HepG2 (cell line): ENCODE results near the gene CLEC10A. TPM values are rescaled to one million over a fixed set of nuclear protein-coding genes. Genes with fewer than 3 reads are reported as not detected.

Experiments used
- FOXK2 ChIP-seq: fragments of 450-650 bp; IDR thresholded peaks from 2 replicates; pipeline ENCODE4 v1.6.1; 2016
- HDAC1 ChIP-seq: sonication (generic); formaldehyde crosslinking; IDR thresholded peaks from 2 replicates; pipeline ENCODE4 v1.5.1; 2020; ENCODE audit warnings: mild to moderate bottlenecking, missing genetic modification reagents
- ISL2 ChIP-seq: sonication (generic); formaldehyde crosslinking; IDR thresholded peaks from 2 replicates; pipeline ENCODE4 v1.5.0; 2020; ENCODE audit warnings: missing genetic modification reagents
- KMT2B ChIP-seq: IDR thresholded peaks from 2 replicates; pipeline ENCODE4 v1.6.1; 2016; ENCODE audit warnings: missing genetic modification reagents, missing compliant biosample characterization
- MXD4 ChIP-seq: IDR thresholded peaks from 2 replicates; pipeline ENCODE4 v1.6.1; 2016; ENCODE audit warnings: mild to moderate bottlenecking, missing biosample characterization, missing genetic modification reagents
- NONO ChIP-seq, 2 experiments: fragments of 450-650 bp in 1 of 2; sonication (generic) in 1 of 2; formaldehyde crosslinking in 1 of 2; IDR thresholded peaks in 1 of 2; conservative IDR thresholded peaks in 1 of 2; 2 replicates each; pipeline versions ENCODE4 v1.6.1 to v1.8.0; 2017 to 2022; ENCODE audit warnings: mild to moderate bottlenecking in 1 of 2, missing genetic modification reagents in 1 of 2, moderate library complexity in 1 of 2
- RARA ChIP-seq: IDR thresholded peaks from 2 replicates; pipeline ENCODE4 v1.6.1; 2016; ENCODE audit warnings: missing genetic modification reagents, missing compliant biosample characterization
- SALL1 ChIP-seq: sonication (generic); formaldehyde crosslinking; IDR thresholded peaks from 2 replicates; pipeline ENCODE4 v1.8.0; 2022; ENCODE audit warnings: mild to moderate bottlenecking, missing genetic modification reagents
- SMAD1 ChIP-seq: sonication (generic); formaldehyde crosslinking; IDR thresholded peaks from 2 replicates; pipeline ENCODE4 v1.4.0; 2020; ENCODE audit warnings: missing genetic modification reagents, low read depth, mild to moderate bottlenecking, borderline replicate concordance
- TEAD3 ChIP-seq: optimal IDR thresholded peaks from 2 replicates; pipeline ENCODE3; 2016; ENCODE audit warnings: borderline replicate concordance
- ZNF30 ChIP-seq: sonication (generic); formaldehyde crosslinking; IDR thresholded peaks from 2 replicates; pipeline ENCODE4 v1.5.0; 2020; ENCODE audit warnings: mild to moderate bottlenecking, missing genetic modification reagents
- ZNF432 ChIP-seq: sonication (generic); formaldehyde crosslinking; IDR thresholded peaks from 2 replicates; pipeline ENCODE4 v1.5.0; 2020; ENCODE audit warnings: missing genetic modification reagents, mild to moderate bottlenecking, borderline replicate concordance
- ZNF670 ChIP-seq: sonication (generic); formaldehyde crosslinking; IDR thresholded peaks from 2 replicates; pipeline ENCODE4 v1.8.0; 2022; ENCODE audit warnings: mild to moderate bottlenecking, missing genetic modification reagents, borderline replicate concordance
- ZNF839 ChIP-seq: sonication (generic); formaldehyde crosslinking; IDR thresholded peaks from 2 replicates; pipeline ENCODE4 v1.4.0; 2020; ENCODE audit warnings: missing genetic modification reagents, mild to moderate bottlenecking, borderline replicate concordance
- polyA plus RNA-seq, 8 experiments: library from polyadenylated mRNA; depleted of rRNA in 3 of 8; stranded (reverse) in 7 of 8; unstranded in 1 of 8; fragments of >200 nt; fragmentation: Illumina TruSeq in 4 of 8; extraction: Trizol in 4 of 8; gene quantifications; 2 replicates each; pipeline versions ENCODE4 v1.2.1 to v1.2.3, GENCODE V29; 2011 to 2016; ENCODE audit warnings: low read depth in 4 of 8, missing spikeins in 1 of 8, mixed read lengths in 1 of 8; ENCODE audit not compliant: insufficient read depth in 1 of 8
- total RNA-seq, 5 experiments: library from RNA; depleted of rRNA; stranded (reverse); fragments of >200 nt; fragmentation: Illumina TruSeq; extraction: Trizol; gene quantifications; 2 replicates each; pipeline ENCODE4 v1.2.3, GENCODE V29; 2016; ENCODE audit warnings: low read depth in 1 of 5
- TF ChIP-seq, protein P1 (sequence below): sonication (generic); formaldehyde crosslinking; conservative IDR thresholded peaks from 2 replicates; pipeline ENCODE4 v1.4.0; 2020; ENCODE audit warnings: mild to moderate bottlenecking, missing genetic modification reagents, moderate library complexity
- TF ChIP-seq, protein P2 (sequence below): sonication (generic); formaldehyde crosslinking; IDR thresholded peaks from 2 replicates; pipeline ENCODE4 v1.9.0; 2021; ENCODE audit warnings: missing genetic modification reagents, borderline replicate concordance
- TF ChIP-seq, protein P3 (sequence below): sonication (generic); formaldehyde crosslinking; IDR thresholded peaks from 2 replicates; pipeline ENCODE4 v1.5.0; 2020; ENCODE audit warnings: missing genetic modification reagents
- TF ChIP-seq, protein P4 (sequence below): sonication (generic); formaldehyde crosslinking; IDR thresholded peaks from 2 replicates; pipeline ENCODE4 v1.8.0; 2022; ENCODE audit warnings: mild to moderate bottlenecking, missing genetic modification reagents, moderate library complexity
- TF ChIP-seq, protein P5 (sequence below): sonication (generic); formaldehyde crosslinking; IDR thresholded peaks from 2 replicates; pipeline ENCODE4 v1.8.0; 2022; ENCODE audit warnings: missing genetic modification reagents, mild to moderate bottlenecking, moderate library complexity, borderline replicate concordance
- TF ChIP-seq, protein P6 (sequence below): sonication (generic); formaldehyde crosslinking; IDR thresholded peaks from 2 replicates; pipeline ENCODE4 v1.4.0; 2020; ENCODE audit warnings: mild to moderate bottlenecking, missing genetic modification reagents

Gene CLEC10A
- total and polyA plus RNA-seq, 2 of the 13 experiments (the other 11 are each of a cell fraction or from before 2014, with no cell fraction given): 0.33 TPM; not detected in 1

DNA sequence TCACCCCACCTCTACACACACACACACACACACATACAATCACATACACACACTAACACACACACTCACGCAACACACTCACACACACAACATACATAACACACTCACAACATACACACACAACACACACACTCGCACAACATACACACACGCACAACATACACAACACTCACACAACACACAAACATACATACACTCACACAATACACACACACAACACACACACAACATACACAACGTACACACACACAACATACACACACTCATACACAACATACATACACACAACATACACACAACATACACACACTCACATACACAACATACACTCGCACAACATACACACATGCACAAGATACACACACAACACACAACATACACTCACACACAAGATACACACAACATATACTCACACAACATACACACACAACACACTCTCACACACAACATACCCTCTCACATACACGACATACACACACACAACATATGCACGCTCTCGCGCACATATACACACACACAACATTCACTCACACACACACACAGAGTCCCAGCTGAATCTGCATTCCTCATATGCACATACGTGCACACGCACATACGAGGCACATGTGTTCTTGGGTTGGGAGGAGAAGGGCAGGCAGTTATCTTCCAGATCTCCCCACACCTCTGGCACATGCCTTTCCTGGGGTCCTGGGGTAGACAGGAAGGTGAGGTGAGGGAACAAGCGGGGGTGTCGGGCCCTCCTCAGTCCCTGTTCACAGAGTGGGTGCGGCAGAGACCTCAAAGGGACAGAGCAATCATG, 33.4 kb upstream of the CLEC10A start (continued):
- TF ChIP-seq, protein P1, sequence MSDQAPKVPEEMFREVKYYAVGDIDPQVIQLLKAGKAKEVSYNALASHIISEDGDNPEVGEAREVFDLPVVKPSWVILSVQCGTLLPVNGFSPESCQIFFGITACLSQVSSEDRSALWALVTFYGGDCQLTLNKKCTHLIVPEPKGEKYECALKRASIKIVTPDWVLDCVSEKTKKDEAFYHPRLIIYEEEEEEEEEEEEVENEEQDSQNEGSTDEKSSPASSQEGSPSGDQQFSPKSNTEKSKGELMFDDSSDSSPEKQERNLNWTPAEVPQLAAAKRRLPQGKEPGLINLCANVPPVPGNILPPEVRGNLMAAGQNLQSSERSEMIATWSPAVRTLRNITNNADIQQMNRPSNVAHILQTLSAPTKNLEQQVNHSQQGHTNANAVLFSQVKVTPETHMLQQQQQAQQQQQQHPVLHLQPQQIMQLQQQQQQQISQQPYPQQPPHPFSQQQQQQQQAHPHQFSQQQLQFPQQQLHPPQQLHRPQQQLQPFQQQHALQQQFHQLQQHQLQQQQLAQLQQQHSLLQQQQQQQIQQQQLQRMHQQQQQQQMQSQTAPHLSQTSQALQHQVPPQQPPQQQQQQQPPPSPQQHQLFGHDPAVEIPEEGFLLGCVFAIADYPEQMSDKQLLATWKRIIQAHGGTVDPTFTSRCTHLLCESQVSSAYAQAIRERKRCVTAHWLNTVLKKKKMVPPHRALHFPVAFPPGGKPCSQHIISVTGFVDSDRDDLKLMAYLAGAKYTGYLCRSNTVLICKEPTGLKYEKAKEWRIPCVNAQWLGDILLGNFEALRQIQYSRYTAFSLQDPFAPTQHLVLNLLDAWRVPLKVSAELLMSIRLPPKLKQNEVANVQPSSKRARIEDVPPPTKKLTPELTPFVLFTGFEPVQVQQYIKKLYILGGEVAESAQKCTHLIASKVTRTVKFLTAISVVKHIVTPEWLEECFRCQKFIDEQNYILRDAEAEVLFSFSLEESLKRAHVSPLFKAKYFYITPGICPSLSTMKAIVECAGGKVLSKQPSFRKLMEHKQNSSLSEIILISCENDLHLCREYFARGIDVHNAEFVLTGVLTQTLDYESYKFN (CRISPR knock-in tag): peak; percentile 12; the same call in 1 of the 2 replicates
- TF ChIP-seq HDAC1 (no peak), ISL2 (CRISPR knock-in tag) (no peak), ZNF30 (no peak), SALL1 (CRISPR knock-in tag) (0 out of 2 replicates have a peak, but pooled peaks have one; percentile 47), MXD4 (CRISPR knock-in tag) (no peak), TEAD3 (CRISPR knock-in tag) (no peak), ZNF670 (CRISPR knock-in tag) (no peak), KMT2B (CRISPR knock-in tag) (no peak), RARA (CRISPR knock-in tag) (no peak), FOXK2 (peak; percentile 75), NONO (IDR thresholded peaks at IDR 0.05) (no peak), NONO (CRISPR knock-in tag; conservative IDR thresholded peaks at IDR 0.05) (peak; percentile 83), SMAD1 (no peak), ZNF839 (CRISPR knock-in tag) (no peak), ZNF432 (CRISPR knock-in tag) (no peak)
- TF ChIP-seq, protein P2, sequence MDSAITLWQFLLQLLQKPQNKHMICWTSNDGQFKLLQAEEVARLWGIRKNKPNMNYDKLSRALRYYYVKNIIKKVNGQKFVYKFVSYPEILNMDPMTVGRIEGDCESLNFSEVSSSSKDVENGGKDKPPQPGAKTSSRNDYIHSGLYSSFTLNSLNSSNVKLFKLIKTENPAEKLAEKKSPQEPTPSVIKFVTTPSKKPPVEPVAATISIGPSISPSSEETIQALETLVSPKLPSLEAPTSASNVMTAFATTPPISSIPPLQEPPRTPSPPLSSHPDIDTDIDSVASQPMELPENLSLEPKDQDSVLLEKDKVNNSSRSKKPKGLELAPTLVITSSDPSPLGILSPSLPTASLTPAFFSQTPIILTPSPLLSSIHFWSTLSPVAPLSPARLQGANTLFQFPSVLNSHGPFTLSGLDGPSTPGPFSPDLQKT (CRISPR knock-in tag): no peak
- TF ChIP-seq, protein P3, sequence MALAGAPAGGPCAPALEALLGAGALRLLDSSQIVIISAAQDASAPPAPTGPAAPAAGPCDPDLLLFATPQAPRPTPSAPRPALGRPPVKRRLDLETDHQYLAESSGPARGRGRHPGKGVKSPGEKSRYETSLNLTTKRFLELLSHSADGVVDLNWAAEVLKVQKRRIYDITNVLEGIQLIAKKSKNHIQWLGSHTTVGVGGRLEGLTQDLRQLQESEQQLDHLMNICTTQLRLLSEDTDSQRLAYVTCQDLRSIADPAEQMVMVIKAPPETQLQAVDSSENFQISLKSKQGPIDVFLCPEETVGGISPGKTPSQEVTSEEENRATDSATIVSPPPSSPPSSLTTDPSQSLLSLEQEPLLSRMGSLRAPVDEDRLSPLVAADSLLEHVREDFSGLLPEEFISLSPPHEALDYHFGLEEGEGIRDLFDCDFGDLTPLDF: no peak
- TF ChIP-seq, protein P4, sequence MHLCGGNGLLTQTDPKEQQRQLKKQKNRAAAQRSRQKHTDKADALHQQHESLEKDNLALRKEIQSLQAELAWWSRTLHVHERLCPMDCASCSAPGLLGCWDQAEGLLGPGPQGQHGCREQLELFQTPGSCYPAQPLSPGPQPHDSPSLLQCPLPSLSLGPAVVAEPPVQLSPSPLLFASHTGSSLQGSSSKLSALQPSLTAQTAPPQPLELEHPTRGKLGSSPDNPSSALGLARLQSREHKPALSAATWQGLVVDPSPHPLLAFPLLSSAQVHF (CRISPR knock-in tag): peak; percentile 88
- TF ChIP-seq, protein P5, sequence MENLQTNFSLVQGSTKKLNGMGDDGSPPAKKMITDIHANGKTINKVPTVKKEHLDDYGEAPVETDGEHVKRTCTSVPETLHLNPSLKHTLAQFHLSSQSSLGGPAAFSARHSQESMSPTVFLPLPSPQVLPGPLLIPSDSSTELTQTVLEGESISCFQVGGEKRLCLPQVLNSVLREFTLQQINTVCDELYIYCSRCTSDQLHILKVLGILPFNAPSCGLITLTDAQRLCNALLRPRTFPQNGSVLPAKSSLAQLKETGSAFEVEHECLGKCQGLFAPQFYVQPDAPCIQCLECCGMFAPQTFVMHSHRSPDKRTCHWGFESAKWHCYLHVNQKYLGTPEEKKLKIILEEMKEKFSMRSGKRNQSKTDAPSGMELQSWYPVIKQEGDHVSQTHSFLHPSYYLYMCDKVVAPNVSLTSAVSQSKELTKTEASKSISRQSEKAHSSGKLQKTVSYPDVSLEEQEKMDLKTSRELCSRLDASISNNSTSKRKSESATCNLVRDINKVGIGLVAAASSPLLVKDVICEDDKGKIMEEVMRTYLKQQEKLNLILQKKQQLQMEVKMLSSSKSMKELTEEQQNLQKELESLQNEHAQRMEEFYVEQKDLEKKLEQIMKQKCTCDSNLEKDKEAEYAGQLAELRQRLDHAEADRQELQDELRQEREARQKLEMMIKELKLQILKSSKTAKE (CRISPR knock-in tag): peak; percentile 71
- TF ChIP-seq, protein P6, sequence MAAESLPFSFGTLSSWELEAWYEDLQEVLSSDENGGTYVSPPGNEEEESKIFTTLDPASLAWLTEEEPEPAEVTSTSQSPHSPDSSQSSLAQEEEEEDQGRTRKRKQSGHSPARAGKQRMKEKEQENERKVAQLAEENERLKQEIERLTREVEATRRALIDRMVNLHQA (CRISPR knock-in tag): no peak
